GM12878 (cell line): ENCODE data around the gene ZNFX1.

Source experiments
- EZH2 ChIP-seq: IDR thresholded peaks from 2 replicates; pipeline ENCODE4 v1.6.1; 2012; ENCODE audit warnings: low read depth, mild to moderate bottlenecking, control low read depth, inconsistent platforms, low read length, borderline replicate concordance; ENCODE audit not compliant: control insufficient read depth
- JUNB ChIP-seq: IDR thresholded peaks from 2 replicates; pipeline ENCODE4 v1.6.1; 2016; ENCODE audit warnings: antibody characterized with exemption, mild to moderate bottlenecking
- MAX ChIP-seq: IDR thresholded peaks from 2 replicates; pipeline ENCODE4 v1.6.1; 2012; ENCODE audit warnings: low read depth, low read length, improper control_type of control experiment
- TF ChIP-seq, protein P1 (sequence below): fragments of 450-650 bp; IDR thresholded peaks from 2 replicates; pipeline ENCODE4 v1.6.1; 2016; ENCODE audit warnings: mild to moderate bottlenecking

DNA sequence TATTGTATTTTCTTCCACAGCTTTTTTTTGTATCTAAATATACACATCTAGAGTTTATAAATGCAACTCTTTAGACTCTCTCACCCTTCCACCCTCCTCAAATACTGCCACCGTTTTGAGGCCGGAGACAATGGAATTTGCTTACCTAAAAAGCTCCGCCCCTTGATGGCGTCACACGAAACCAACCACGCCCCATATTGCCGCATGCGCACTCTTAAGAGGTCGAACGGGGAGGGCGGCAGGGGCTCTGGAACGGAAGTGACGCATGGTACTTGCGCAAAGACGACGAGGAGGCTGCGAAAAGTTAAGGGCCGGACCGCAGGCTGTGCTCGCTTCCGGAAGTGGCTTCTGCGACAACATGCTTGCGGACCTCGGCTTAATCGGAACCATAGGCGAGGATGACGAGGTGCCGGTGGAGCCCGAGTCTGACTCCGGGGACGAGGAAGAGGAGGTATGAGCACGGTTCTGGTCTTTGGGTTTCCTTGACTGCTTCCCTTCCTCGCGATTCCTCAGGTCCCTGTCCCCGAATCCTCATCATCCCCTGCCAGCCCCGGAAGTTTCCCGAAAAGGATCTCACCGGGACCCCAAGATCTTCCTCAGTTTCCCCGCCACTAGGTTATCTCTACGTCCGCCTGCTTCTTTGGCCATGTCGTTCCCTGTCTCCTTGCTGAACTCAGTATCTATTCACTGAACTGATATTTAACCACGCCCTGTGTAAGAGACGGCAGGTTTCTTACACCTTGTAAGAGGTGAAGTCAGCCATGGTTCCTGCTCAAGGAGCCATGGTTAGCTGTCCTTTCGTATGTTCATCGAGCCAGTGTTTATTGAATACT lies 58.5 kb downstream of the ZNFX1 start, which contains the start of gene DDX27:
- TF ChIP-seq JUNB (no peak), MAX (peak; percentile 83; the same call in 1 of the 2 replicates), EZH2 (no peak)
- TF ChIP-seq, protein P1, sequence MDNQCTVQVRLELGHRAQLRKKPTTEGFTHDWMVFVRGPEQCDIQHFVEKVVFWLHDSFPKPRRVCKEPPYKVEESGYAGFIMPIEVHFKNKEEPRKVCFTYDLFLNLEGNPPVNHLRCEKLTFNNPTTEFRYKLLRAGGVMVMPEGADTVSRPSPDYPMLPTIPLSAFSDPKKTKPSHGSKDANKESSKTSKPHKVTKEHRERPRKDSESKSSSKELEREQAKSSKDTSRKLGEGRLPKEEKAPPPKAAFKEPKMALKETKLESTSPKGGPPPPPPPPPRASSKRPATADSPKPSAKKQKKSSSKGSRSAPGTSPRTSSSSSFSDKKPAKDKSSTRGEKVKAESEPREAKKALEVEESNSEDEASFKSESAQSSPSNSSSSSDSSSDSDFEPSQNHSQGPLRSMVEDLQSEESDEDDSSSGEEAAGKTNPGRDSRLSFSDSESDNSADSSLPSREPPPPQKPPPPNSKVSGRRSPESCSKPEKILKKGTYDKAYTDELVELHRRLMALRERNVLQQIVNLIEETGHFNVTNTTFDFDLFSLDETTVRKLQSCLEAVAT: peak; percentile 79
